DMS53 treated with DMSO at 0.1 percent for 48 hours (cell line): ENCODE measurements around the gene SYTL4.
A peak's percentile ranks its signal among the peaks of the same experiment; 100 is the strongest.
"Not testable (repeated sequence)": the region's sequence is repeated elsewhere in the genome, so short reads cannot be mapped to it uniquely, and the experiment has no call there.

Experiments
- DNase-seq: peaks from one replicate; lab custom pipeline; 2025; ENCODE audit not compliant: unreplicated experiment; lab: John Stamatoyannopoulos, UW

Gene SYTL4

GRCh38 chrX:100731441-100732281, at the start of gene SYTL4:
SYTL4 (minus strand) TSS chrX:100732121; CDS start chrX:100702037, 30,084 bp downstream.
- DNase-seq, result no peak

GRCh38 chrX:100769439-100769838, 37.5 kb upstream of the SYTL4 start:
- DNase-seq, result not testable (repeated sequence)

- peak; percentile 60 for DNase-seq
Measured at GRCh38 chrX:100768679-100769338, 36.9 kb upstream of the SYTL4 start.

GRCh38 chrX:100750883-100751282, 19.0 kb upstream of the SYTL4 start:
- DNase-seq, result no peak

- DNase-seq, result no peak
Measured at GRCh38 chrX:100748108-100748507, 16.2 kb upstream of the SYTL4 start.

GRCh38 chrX:100747703-100748102, 15.8 kb upstream of the SYTL4 start:
- no peak for DNase-seq

GRCh38 chrX:100747090-100747489, 15.2 kb upstream of the SYTL4 start:
- no peak for DNase-seq

- no peak for DNase-seq
Measured at GRCh38 chrX:100745806-100746537, 14.1 kb upstream of the SYTL4 start.

GRCh38 chrX:100745205-100745604, 13.3 kb upstream of the SYTL4 start:
- DNase-seq, result no peak

GRCh38 chrX:100743009-100743607, 11.2 kb upstream of the SYTL4 start:
- DNase-seq, result no peak

- not testable (repeated sequence) for DNase-seq
Measured at GRCh38 chrX:100724006-100724405, 7.9 kb downstream of the SYTL4 start.

GRCh38 chrX:100721328-100721727, 10.6 kb downstream of the SYTL4 start:
- DNase-seq, result peak; percentile 3

- no peak for DNase-seq
Measured at GRCh38 chrX:100720301-100720700, 11.6 kb downstream of the SYTL4 start.

GRCh38 chrX:100719139-100719538, 12.8 kb downstream of the SYTL4 start:
- no peak for DNase-seq

- DNase-seq, result no peak
Measured at GRCh38 chrX:100717363-100717762, 14.6 kb downstream of the SYTL4 start.

GRCh38 chrX:100710816-100711215, 21.1 kb downstream of the SYTL4 start:
- no peak for DNase-seq

- DNase-seq, result no peak
Measured at GRCh38 chrX:100704581-100705203, 27.2 kb downstream of the SYTL4 start.

GRCh38 chrX:100700809-100701208, 31.1 kb downstream of the SYTL4 start:
- no peak for DNase-seq

GRCh38 chrX:100698551-100698950, 33.4 kb downstream of the SYTL4 start:
- no peak for DNase-seq

GRCh38 chrX:100696699-100697351, 35.1 kb downstream of the SYTL4 start:
- no peak for DNase-seq
